ENCODE results near the gene SP5.
"Not testable (repeated sequence)": the region's sequence is repeated elsewhere in the genome, so short reads cannot be mapped to it uniquely, and the experiment has no call there.

The SP5 gene

GRCh38 chr2:170740660-170741059 lies 25.5 kb downstream of the SP5 start:
- no peak for DNase-seq

GRCh38 chr2:170742000-170742399 lies 26.9 kb downstream of the SP5 start:
- DNase-seq: no peak

GRCh38 chr2:170742896-170743529 lies 27.9 kb downstream of the SP5 start:
- DNase-seq: no peak

- no peak for DNase-seq
Measured at GRCh38 chr2:170743530-170744239, 28.5 kb downstream of the SP5 start.

- no peak for DNase-seq
Measured at GRCh38 chr2:170744248-170745002, 29.3 kb downstream of the SP5 start.

GRCh38 chr2:170745305-170745704 lies 30.2 kb downstream of the SP5 start:
- no peak for DNase-seq

GRCh38 chr2:170747921-170748320 lies 32.8 kb downstream of the SP5 start:
- peak; percentile 69 for DNase-seq

- DNase-seq: not testable (repeated sequence)
Measured at GRCh38 chr2:170751555-170751954, 36.4 kb downstream of the SP5 start.

GRCh38 chr2:170761572-170761971 lies 46.4 kb downstream of the SP5 start:
- no peak for DNase-seq

GRCh38 chr2:170762760-170763159 lies 47.6 kb downstream of the SP5 start:
- no peak for DNase-seq

GRCh38 chr2:170763232-170763631 lies 48.1 kb downstream of the SP5 start:
- no peak for DNase-seq

GRCh38 chr2:170764880-170765261 lies 49.7 kb downstream of the SP5 start:
- DNase-seq: no peak

GRCh38 chr2:170766693-170767092 lies 51.6 kb downstream of the SP5 start:
- no peak for DNase-seq
